MG63 (cell line): ENCODE data around the gene IRS2. TPM values are rescaled to one million over a fixed set of nuclear protein-coding genes. Genes with fewer than 3 reads are reported as not detected.

Source experiments
- DNase-seq: peaks from one replicate; pipeline ENCODE4 v3.0.0-alpha.2; 2020
- H3K27me3 ChIP-seq: fragments of 250-450 bp; sonication (Bioruptor Pico); 2 replicates; pipeline ENCODE4 v1.5.1; 2020; ENCODE audit warnings: mild to moderate bottlenecking, moderate library complexity
- H3K36me3 ChIP-seq: fragments of 250-450 bp; sonication (Bioruptor Pico); 2 replicates; pipeline ENCODE4 v1.5.1; 2020; ENCODE audit warnings: mild to moderate bottlenecking, moderate library complexity
- H3K4me3 ChIP-seq: fragments of 250-450 bp; sonication (Bioruptor Pico); 2 replicates; pipeline ENCODE4 v1.5.1; 2020; ENCODE audit warnings: mild to moderate bottlenecking, moderate library complexity
- H3K9me3 ChIP-seq: fragments of 250-450 bp; sonication (Bioruptor Pico); 2 replicates; pipeline ENCODE4 v1.5.1; 2020; ENCODE audit warnings: mild to moderate bottlenecking, moderate library complexity
- total RNA-seq: library from RNA; depleted of rRNA; stranded (reverse); fragments of >200 nt; shearing (Covaris generic); gene quantifications from 2 replicates; pipeline ENCODE4 v1.2.3, GENCODE V29; 2014; ENCODE audit warnings: low replicate concordance

The IRS2 gene
- total RNA-seq, 1 experiment from 2014 or later = 0.33 TPM

GRCh38 chr13:109751477-109751876 lies 34.9 kb downstream of the IRS2 start:
- H3K27me3 ChIP-seq = no peaks in the 10 kb centered on the region
- no peak for DNase-seq
- no peaks in the 10 kb centered on the region for H3K9me3 ChIP-seq
- H3K4me3 ChIP-seq = no peak overlapping the region
- no peaks in the 10 kb centered on the region for H3K36me3 ChIP-seq

- H3K36me3 ChIP-seq = no peaks in the 10 kb centered on the region
- H3K27me3 ChIP-seq = no peaks in the 10 kb centered on the region
- no peaks in the 10 kb centered on the region for H3K9me3 ChIP-seq
- DNase-seq = no peak
- no peak overlapping the region for H3K4me3 ChIP-seq
Measured at GRCh38 chr13:109750221-109750775, 36.1 kb downstream of the IRS2 start.

DNA sequence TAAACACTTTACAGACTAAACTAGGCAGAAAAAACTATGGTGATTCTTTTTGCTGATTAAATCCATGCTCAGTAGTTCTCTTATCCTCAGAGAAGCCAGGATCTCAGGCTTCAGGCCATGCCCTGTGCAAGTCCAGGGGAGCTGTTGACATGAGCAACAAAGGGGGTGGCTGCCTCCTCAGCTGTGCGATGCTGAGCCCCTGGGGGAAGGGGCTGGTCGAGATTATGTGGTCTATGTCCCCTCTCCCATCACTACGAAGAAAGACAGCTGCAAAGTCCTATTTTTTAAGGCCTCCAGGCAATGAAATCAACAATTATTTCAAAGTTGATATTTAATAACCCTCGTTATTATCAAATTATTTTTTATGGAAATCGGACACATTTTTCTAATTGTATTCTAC lies 37.0 kb downstream of the IRS2 start:
- Histone ChIP-seq H3K4me3 (no peak overlapping the region), H3K9me3 (no peaks in the 10 kb centered on the region), H3K27me3 (no peaks in the 10 kb centered on the region), H3K36me3 (no peaks in the 10 kb centered on the region)
- DNase-seq = no peak

DNA sequence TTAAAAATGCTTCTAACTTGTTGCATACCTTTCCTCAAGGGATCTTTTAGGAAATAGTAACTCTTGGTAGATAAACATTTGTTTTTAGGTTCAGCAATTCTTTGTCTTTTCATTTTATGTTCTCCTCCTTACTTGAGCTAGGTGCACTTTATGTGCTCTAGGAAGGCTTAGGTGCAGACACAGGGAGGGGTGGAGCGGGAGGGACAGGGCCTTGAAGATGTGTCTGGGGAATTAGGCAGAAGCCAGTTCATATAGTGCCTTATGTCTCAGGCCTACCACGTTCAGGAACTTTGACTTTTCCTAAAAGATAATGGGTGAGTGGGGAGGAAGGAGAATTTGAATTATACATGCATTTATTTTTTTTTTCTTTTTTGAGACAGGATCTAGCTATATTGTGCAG lies 37.7 kb downstream of the IRS2 start:
- Histone ChIP-seq H3K27me3 (no peaks in the 10 kb centered on the region), H3K36me3 (no peaks in the 10 kb centered on the region), H3K9me3 (no peaks in the 10 kb centered on the region), H3K4me3 (no peak overlapping the region)
- no peak for DNase-seq

- Histone ChIP-seq H3K27me3 (no peaks in the 10 kb centered on the region), H3K4me3 (no peak overlapping the region), H3K9me3 (no peaks in the 10 kb centered on the region), H3K36me3 (no peaks in the 10 kb centered on the region)
- no peak for DNase-seq
Measured at GRCh38 chr13:109747524-109747923, 38.9 kb downstream of the IRS2 start.

DNA sequence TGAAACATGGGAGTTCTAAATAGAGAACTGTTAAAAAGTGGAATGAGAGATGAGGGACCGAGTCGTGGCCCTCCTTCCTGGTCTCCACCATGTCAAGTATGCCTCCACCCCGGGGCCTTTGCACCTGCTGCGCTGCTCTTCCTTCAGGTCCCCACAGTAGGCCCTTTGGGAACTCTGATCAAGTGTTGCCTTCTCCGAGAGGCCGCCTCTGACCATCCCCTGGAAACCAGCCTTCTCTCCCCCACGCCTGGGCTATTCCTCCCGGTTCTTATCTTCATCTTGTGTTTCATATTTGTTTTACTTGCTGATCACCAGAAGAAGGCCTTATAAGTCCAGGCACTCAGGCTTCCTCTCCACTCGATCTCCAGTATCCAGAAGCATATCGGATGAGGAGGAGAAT lies 40.0 kb downstream of the IRS2 start:
- no peak for DNase-seq
- Histone ChIP-seq H3K9me3 (no peaks in the 10 kb centered on the region), H3K4me3 (no peak overlapping the region), H3K36me3 (no peaks in the 10 kb centered on the region), H3K27me3 (no peaks in the 10 kb centered on the region)

- Histone ChIP-seq H3K9me3 (no peaks in the 10 kb centered on the region), H3K4me3 (no peak overlapping the region), H3K36me3 (no peaks in the 10 kb centered on the region), H3K27me3 (no peaks in the 10 kb centered on the region)
- DNase-seq = no peak
Measured at GRCh38 chr13:109745702-109746101, 40.7 kb downstream of the IRS2 start.

DNA sequence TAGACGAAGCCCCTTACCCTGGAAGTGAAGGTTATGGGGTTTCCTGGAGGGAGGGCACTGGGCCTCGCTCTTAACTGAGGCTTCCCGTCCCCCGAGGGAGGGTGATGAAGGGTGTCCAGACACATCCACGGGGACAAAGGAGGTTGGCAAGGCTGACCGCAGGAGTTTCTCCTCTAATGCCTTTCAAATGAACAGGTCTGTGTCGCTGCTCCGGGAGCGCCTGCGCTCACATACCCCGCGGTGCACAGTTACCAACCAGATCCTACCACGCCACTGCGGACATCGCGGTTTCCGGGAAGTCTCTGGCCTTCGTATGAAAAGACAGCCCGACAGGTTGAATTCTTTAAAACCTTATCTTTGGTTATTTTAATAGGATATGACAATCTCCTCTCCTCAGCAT lies 41.3 kb downstream of the IRS2 start:
- H3K9me3 ChIP-seq = no peaks in the 10 kb centered on the region
- no peaks in the 10 kb centered on the region for H3K27me3 ChIP-seq
- no peak for DNase-seq
- H3K4me3 ChIP-seq = no peak overlapping the region
- no peaks in the 10 kb centered on the region for H3K36me3 ChIP-seq

- DNase-seq = no peak
- no peaks in the 10 kb centered on the region for H3K27me3 ChIP-seq
- H3K9me3 ChIP-seq = no peaks in the 10 kb centered on the region
- H3K4me3 ChIP-seq = no peak overlapping the region
- no peaks in the 10 kb centered on the region for H3K36me3 ChIP-seq
Measured at GRCh38 chr13:109744512-109745051, 41.8 kb downstream of the IRS2 start.

DNA sequence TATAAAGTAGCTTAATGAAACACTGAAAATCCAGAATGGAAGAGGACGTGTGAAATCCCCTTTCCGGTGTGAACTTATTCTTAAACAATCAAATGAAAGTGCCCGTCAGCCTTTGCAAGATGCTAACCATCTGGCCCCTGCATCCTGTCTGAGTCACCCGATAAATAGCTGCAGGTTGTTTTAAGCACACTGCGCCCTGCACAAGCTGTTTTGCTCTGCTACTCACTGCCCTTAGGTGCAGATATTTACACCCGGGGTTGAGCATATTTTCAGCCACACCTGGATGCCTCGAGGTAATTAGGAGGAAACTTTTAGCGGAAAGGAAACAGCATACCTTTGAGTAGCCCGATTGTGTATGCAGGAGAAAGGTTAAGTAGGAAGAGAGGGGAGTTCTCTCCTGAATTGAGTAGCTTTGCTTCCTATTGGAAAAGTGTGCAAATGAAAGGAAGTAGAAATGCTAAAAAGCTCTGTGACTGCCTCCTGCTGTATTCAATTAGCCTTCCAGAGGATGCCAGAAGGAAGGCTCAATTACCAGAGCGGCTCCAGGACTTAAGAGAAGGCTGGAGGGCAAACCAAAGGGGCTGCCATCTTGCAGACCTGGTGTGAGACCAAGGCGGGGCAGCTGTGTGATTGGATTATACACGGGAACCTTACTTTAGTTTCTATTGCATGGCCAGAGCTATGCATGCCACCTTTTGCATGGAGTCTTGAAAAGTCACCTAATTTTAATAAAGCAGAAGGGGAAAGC lies 42.5 kb downstream of the IRS2 start:
- Histone ChIP-seq H3K9me3 (no peaks in the 10 kb centered on the region), H3K4me3 (no peak overlapping the region), H3K27me3 (no peaks in the 10 kb centered on the region), H3K36me3 (no peaks in the 10 kb centered on the region)
- no peak for DNase-seq

- Histone ChIP-seq H3K27me3 (no peaks in the 10 kb centered on the region), H3K36me3 (no peaks in the 10 kb centered on the region), H3K4me3 (no peak overlapping the region), H3K9me3 (no peaks in the 10 kb centered on the region)
- DNase-seq = no peak
Measured at GRCh38 chr13:109741966-109742365, 44.4 kb downstream of the IRS2 start.

- H3K4me3 ChIP-seq = no peak overlapping the region
- no peak for DNase-seq
- no peaks in the 10 kb centered on the region for H3K27me3 ChIP-seq
- no peaks in the 10 kb centered on the region for H3K36me3 ChIP-seq
- H3K9me3 ChIP-seq = no peaks in the 10 kb centered on the region
Measured at GRCh38 chr13:109740721-109741120, 45.7 kb downstream of the IRS2 start.

DNA sequence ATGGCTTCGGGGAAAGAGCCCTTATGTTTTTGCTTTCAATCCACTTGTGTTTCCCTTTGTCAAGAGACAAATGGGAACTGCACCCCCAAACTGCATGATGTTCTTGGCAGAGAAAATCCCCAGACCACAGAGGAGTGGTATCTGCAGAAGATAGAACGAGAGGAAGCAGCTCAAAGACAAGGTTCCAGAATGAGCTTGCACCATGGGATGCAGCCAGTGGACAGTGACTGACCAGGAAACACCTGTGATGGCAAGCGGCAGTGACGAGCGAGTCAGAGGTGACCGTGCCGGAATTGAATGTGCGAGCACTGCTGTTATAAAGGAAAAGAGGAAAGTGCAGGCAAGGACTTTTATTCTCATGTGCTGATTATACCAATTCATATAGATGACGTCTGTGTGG lies 46.3 kb downstream of the IRS2 start:
- no peak for DNase-seq
- Histone ChIP-seq H3K4me3 (no peak overlapping the region), H3K36me3 (no peaks in the 10 kb centered on the region), H3K27me3 (no peaks in the 10 kb centered on the region), H3K9me3 (no peaks in the 10 kb centered on the region)

GRCh38 chr13:109738298-109738746 lies 48.1 kb downstream of the IRS2 start:
- H3K36me3 ChIP-seq = no peaks in the 10 kb centered on the region
- H3K4me3 ChIP-seq = no peak overlapping the region
- DNase-seq = no peak
- H3K27me3 ChIP-seq = no peaks in the 10 kb centered on the region
- H3K9me3 ChIP-seq = no peaks in the 10 kb centered on the region

- no peak for DNase-seq
- Histone ChIP-seq H3K36me3 (no peaks in the 10 kb centered on the region), H3K27me3 (no peaks in the 10 kb centered on the region), H3K9me3 (no peaks in the 10 kb centered on the region), H3K4me3 (no peak overlapping the region)
Measured at GRCh38 chr13:109737606-109738005, 48.8 kb downstream of the IRS2 start.

- no peaks in the 10 kb centered on the region for H3K9me3 ChIP-seq
- no peak overlapping the region for H3K4me3 ChIP-seq
- no peak for DNase-seq
- no peaks in the 10 kb centered on the region for H3K36me3 ChIP-seq
- no peaks in the 10 kb centered on the region for H3K27me3 ChIP-seq
Measured at GRCh38 chr13:109737046-109737573, 49.3 kb downstream of the IRS2 start.

DNA sequence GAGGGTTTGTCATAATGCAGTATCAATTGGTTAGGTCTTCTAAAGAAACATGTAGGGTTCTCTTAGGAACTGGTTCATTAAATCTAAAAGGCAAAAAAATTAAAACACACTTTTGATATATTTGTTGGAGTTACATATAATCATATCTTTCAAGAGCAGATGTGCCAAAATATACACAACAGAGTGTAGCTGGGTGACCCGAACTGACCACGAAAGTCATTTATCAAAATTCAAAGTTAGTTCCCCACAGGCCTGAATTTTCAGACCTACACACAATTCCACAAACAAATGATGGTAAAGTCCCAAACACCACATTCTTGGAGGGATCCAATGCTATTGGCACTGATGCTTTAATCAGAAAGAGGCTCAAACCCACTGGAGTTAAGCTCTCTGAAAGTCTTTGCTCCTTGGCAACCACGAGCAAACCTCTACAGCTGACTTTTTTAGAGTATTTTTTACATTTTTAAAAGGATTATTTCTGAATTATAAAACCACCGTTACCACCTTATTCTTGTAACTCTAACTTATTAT lies 50.9 kb downstream of the IRS2 start:
- Histone ChIP-seq H3K27me3 (no peaks in the 10 kb centered on the region), H3K9me3 (no peaks in the 10 kb centered on the region), H3K4me3 (no peak overlapping the region), H3K36me3 (no peaks in the 10 kb centered on the region)
- DNase-seq = no peak
